NCI-H1436 (cell line): Measurements from ENCODE around the gene CLDN24.
"Not testable (repeated sequence)": the region's sequence is repeated elsewhere in the genome, so short reads cannot be mapped to it uniquely, and the experiment has no call there.

Source experiments
- DNase-seq: peaks from one replicate; lab custom pipeline; 2025; lab: John Stamatoyannopoulos, UW

Gene CLDN24

GRCh38 chr4:183347146-183347545 is 24.9 kb upstream of the CLDN24 start:
- no peak for DNase-seq

DNA sequence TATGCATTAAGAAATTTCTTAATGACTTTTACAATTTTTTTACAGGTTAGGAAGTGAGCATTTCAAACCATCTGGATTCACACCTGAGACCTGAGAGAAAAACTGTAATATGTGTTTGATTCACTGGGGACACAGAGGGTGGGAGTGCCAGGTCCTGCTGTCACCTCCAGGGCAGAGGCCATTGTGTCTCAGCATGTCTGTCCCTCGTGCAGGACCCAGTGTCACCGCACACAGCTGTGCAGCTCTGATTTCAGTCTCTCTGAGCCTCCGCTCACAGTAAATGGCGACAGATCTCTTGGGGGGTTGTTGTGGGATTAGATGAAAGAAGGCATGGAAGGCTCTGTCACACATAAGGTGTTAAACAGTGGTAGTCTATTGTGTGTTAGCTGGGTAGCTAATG is 23.0 kb upstream of the CLDN24 start:
- no peak for DNase-seq

DNA sequence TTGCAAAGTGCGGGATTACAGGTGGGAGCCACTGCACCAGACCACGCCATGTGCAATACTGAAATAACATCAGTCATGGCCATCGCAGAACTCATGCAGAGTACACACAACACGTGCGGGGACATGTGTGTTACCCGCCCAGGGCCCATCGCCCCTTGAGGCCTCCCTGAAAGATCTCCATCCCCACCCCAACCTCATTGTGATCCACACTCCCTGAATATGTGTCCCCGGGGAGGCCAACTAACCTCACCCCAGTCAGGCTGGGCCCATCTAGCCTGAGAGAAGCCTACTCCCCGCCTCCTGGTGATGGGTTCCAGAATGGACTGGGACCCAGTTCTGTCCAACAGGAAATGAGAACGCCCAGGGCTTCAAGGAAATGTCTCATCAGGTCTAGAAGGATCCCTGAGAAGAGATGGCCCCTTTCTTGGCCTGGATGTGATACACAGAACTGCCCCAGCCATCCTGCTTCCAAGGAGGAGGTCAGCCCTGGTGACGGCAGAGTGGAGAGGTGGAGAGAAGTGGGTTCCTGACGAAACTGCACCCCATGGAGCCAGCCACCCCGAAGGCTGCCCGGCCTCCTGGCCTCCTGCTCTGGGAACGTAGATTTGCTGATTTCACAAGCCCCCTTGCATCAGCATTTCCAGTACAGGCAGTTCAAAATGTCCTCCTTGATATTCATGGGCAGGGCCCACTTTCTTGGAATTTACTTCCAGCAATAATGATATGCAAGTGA is 22.5 kb upstream of the CLDN24 start:
- DNase-seq: no peak

- no peak for DNase-seq
Observed at GRCh38 chr4:183343730-183344129, 21.5 kb upstream of the CLDN24 start.

- DNase-seq: peak; percentile 34
Observed at GRCh38 chr4:183342541-183343533, 20.6 kb upstream of the CLDN24 start.

- DNase-seq: no peak
Observed at GRCh38 chr4:183337833-183338232, 15.6 kb upstream of the CLDN24 start.

- no peak for DNase-seq
Observed at GRCh38 chr4:183337349-183337748, 15.1 kb upstream of the CLDN24 start.

DNA sequence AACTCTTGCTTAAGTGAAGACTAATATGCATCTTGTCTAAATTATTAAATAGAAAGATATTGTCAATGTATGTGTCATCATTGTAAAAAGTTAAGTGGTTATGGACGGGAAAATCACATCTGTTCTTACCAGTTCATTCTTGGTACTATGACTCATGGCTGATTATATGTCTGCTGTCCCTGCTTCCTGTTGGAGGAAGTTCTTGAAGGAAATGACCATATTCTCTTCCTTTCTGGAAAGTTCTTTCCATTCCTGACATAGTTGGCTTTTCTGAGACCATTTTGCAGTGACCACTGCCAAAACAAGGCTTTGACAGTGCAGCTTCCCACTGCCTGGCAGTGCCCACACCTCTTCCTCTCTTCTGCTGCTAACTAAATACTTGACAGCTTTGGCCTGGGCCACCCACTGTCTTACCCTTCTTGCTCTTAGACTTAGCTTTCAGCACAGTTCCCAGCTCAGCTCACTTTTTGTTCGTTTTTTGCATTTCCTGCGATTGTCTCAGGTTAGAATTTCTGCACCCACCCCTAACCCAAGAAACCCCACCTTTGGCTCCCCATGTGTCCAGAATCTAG is 13.2 kb upstream of the CLDN24 start:
- no peak for DNase-seq

DNA sequence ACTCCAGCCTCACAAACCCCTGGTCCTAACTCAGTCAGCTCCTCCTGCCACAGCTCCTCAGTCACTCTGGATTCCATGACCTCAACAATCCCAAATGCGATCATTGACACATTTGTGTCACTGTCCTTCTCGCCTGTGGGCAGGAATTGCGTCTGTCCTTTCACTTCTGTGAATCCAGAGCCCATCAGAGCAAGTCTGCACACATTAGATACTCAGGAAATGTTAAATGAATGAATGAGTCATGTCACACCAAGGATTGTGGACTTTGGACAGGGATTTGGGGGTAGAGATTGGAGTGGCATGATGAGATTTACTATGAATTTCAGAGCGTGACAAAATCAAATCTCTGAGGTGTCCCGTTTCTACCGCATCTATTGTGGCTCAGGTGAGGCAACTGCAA is 11.8 kb upstream of the CLDN24 start:
- DNase-seq: no peak

DNA sequence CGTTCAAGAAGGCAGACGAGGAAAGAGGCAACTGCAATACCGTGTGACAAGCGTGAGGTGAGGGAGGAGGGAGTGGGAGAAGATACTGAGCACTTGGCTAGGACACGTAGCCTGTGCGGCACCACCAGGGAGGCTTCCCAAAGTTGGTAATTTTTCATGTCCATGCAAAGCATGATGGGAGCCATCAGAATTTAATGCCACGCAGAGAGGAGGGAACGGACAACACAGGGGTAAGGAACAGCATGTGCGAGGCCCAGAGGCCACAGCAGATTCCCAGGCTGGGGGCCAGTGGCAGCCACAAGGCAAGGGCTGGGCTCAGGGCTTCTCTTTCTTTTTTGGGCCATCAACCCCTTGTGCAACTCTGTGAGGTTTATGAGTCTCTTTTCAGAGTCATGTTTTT is 11.0 kb upstream of the CLDN24 start:
- DNase-seq: no peak

DNA sequence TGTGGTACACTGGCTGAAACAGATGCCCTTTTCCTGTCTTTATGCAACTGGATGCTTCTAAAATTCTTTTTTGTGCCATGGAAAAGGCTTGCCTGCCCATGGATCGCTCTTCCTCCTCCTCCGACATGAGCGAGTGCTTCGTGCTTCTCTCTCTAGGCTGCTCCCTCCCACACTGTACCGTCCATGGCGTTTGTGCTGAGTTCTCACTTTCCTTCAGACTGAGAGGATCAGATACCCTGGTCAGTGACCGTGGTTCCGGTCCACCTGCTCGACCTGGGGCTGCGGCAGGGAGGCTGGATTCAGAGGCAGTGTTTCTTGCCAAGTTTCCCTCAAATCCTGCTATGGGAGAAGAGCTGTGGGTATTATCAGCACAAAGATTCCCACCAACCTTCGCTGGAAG is 10.2 kb upstream of the CLDN24 start:
- no peak for DNase-seq

DNA sequence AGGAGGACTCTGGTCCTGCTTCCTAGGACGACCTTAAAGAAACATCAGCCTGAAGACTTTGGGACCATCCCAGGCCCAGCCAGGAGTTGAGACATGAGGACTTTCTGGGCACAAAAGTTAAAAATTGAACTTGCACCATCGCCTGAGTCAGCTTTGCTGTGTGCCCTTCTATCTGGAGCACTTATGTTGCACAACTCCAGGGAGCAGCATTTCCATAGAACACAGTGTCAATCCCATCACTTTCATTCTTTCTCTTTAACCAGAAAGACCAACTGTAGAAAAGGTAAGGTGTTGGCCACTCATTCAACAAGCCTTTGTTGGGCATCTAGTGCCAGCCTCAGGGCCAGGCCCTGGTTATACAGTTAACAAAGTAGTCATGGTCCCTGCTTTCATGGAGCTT is 8.6 kb upstream of the CLDN24 start:
- DNase-seq: no peak

GRCh38 chr4:183329954-183330742 is 7.9 kb upstream of the CLDN24 start:
- no peak for DNase-seq

DNA sequence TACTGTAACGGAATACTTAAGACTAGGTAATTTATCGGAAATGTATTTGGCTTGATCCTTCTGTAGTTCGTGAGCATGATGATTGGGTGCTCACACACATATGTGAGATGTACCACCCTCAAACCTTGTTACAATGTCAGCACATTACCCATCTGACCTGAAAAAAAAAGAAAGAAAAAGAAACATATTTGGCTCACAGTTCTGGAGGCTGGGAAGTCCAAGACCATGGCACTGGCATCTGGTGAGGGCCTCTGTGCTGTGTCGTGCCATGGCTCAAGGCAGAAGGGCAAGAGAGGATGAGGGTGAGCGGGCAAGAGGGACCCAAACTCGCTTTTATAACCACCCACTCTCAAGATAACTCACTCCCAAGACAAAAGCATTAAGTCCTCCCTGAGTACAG is 7.0 kb upstream of the CLDN24 start:
- DNase-seq: no peak

DNA sequence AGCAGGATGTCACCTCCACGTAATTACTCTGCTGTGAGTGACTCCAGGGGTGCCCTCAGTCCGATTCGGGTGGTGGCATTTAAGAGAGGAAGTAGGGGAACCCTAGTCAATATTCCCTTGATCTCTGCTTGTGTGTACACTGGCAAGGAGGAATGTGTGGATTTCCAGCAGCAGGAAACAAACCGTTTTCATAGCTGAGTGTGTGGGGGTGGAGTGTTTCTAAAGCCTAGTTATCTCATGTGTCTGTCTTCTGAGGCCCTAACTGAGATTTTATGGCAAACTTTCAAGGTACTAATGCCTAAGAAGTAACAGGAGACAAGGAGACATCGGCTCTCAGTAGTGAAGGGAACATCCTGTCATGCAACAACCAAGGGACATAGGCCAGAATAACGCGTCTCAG is 6.6 kb upstream of the CLDN24 start:
- DNase-seq: no peak

DNA sequence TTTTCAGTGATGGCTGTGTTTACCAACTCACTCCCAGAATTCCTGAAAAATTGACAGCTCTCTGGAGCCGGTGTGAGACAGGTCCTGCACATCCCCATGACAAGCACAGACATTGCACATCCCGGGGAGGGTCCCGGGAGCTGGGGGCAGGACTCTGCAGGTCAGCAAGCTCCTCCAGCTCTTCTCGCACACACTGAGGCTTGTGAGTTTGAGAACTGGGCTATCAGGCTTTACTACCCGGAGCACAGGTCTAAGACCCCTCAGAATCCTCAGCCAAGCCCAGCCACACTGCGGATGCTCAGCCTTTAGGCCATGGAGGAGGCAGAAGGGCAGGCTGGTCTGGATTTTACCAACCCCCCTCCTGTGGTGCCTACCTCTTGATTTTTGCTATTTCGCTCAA is 5.6 kb upstream of the CLDN24 start:
- no peak for DNase-seq

- DNase-seq: no peak
Observed at GRCh38 chr4:183326853-183327252, 4.6 kb upstream of the CLDN24 start.

- DNase-seq: not testable (repeated sequence)
Observed at GRCh38 chr4:183326387-183326786, 4.2 kb upstream of the CLDN24 start.

- no peak for DNase-seq
Observed at GRCh38 chr4:183324619-183325018, 2.4 kb upstream of the CLDN24 start.

DNA sequence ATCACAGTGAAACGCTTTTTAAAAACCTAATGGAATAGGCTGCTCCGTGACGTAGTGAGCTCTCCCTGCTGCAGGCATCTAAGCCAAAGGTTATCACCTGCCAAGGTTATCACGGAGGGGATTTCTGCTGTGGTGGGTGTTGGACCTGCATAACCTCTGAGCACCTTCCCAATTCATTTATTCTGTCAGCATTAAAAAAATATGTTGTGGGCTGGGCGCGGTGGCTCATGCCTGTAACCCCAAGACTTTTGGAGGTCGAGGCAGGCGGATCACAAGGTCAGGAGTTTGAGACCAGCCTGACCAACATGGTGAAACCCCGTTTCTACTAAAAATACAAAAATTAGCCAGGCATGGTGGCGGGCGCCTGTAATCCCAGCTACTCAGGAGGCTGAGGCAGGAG is 1.8 kb upstream of the CLDN24 start:
- not testable (repeated sequence) for DNase-seq

DNA sequence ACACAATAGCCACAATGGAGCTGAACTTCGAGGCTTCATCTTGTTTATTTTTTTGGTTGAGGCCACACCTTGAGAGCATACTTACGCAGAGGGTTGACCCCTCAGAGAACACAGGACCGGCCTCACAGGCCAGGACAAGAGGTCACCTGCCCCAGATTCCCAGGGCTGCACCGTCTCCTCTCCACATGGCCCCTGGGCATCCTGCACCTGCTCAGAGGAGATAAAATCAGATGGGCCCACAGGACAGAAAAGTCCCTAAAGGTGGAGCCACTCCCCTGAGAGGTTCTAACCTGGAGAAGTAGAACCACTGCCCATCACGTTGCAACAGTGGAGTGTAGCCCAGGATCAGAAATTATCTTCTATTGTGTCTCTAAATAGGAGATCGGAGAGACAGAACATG is 1.1 kb upstream of the CLDN24 start:
- no peak for DNase-seq

- DNase-seq: no peak
Observed at GRCh38 chr4:183321516-183321915, 710 bp downstream of the CLDN24 start.
